HEK293 (cell line): ENCODE data around the gene CYP24A1.

ENCODE experiments used
- BCL11B ChIP-seq: fragments of 450-650 bp; formaldehyde crosslinking; IDR thresholded peaks from 2 replicates; pipeline ENCODE4 v1.5.1; 2016; ENCODE audit warnings: low read depth, missing biosample characterization, missing genetic modification characterization
- HOXA7 ChIP-seq: sonication (generic); formaldehyde crosslinking; IDR thresholded peaks from 2 replicates; pipeline ENCODE4 v1.8.1; 2022; ENCODE audit warnings: missing genetic modification reagents, borderline replicate concordance
- ZNF23 ChIP-seq: fragments of 450-650 bp; formaldehyde crosslinking; IDR thresholded peaks from 2 replicates; pipeline ENCODE4 v1.5.1; 2016; ENCODE audit warnings: missing biosample characterization, missing genetic modification characterization, borderline replicate concordance
- TF ChIP-seq, protein P1 (sequence below): fragments of 450-650 bp; formaldehyde crosslinking; IDR thresholded peaks from 2 replicates; pipeline ENCODE4 v1.5.1; 2016; ENCODE audit warnings: missing biosample characterization, missing genetic modification characterization
- TF ChIP-seq, protein P2 (sequence below): fragments of 450-650 bp; formaldehyde crosslinking; IDR thresholded peaks from 2 replicates; pipeline ENCODE4 v1.5.1; 2017; ENCODE audit warnings: missing biosample characterization, missing genetic modification characterization
- TF ChIP-seq, protein P3 (sequence below): fragments of 450-650 bp; formaldehyde crosslinking; IDR thresholded peaks from 2 replicates; pipeline ENCODE4 v1.5.1; 2016; ENCODE audit warnings: missing biosample characterization, missing genetic modification characterization

DNA sequence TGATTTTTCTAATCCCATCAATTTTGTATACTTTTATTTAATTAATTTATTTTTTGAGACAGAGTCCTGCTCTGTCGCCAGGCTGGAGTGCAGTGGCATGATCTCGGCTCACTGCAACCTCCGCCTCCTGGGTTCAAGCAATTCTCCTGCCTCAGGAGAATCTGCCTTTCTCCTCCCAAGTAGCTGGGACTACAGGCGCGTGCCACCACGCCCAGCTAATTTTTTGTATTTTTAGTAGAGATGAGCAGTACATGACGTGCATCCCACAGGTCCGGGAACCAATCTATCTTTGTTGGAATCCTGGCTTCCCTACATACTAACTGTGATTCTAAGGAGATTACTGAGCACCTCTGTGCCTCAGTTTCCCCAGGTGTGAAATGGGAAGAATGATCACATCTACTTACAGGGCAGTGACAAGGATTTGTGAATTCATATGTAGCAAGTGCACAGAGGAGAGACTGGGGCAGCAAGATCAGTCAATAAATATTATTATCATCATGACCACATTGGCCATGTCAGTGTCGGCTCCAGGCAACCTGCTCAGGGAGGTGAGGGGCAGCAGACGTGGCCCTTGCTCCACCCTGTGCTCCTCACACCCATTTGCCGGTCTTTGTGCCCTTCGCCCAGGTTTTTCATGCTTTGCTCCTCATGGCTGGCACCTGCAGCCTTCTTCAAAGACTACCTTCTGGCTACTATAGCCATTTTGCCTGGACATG lies 22.1 kb downstream of the CYP24A1 start:
- TF ChIP-seq, protein P1, sequence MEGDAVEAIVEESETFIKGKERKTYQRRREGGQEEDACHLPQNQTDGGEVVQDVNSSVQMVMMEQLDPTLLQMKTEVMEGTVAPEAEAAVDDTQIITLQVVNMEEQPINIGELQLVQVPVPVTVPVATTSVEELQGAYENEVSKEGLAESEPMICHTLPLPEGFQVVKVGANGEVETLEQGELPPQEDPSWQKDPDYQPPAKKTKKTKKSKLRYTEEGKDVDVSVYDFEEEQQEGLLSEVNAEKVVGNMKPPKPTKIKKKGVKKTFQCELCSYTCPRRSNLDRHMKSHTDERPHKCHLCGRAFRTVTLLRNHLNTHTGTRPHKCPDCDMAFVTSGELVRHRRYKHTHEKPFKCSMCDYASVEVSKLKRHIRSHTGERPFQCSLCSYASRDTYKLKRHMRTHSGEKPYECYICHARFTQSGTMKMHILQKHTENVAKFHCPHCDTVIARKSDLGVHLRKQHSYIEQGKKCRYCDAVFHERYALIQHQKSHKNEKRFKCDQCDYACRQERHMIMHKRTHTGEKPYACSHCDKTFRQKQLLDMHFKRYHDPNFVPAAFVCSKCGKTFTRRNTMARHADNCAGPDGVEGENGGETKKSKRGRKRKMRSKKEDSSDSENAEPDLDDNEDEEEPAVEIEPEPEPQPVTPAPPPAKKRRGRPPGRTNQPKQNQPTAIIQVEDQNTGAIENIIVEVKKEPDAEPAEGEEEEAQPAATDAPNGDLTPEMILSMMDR (tag by site-specific recombination), result no peak
- TF ChIP-seq BCL11B (tag by site-specific recombination), result no peak
- TF ChIP-seq, protein P2, sequence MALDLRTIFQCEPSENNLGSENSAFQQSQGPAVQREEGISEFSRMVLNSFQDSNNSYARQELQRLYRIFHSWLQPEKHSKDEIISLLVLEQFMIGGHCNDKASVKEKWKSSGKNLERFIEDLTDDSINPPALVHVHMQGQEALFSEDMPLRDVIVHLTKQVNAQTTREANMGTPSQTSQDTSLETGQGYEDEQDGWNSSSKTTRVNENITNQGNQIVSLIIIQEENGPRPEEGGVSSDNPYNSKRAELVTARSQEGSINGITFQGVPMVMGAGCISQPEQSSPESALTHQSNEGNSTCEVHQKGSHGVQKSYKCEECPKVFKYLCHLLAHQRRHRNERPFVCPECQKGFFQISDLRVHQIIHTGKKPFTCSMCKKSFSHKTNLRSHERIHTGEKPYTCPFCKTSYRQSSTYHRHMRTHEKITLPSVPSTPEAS, result no peak
- TF ChIP-seq, protein P3, sequence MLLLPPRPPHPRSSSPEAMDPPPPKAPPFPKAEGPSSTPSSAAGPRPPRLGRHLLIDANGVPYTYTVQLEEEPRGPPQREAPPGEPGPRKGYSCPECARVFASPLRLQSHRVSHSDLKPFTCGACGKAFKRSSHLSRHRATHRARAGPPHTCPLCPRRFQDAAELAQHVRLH, result no peak
- TF ChIP-seq HOXA7, result no peak
- no peak for TF ChIP-seq ZNF23 (tag by site-specific recombination)
